ENCODE measurements around the gene ITK. TPM values are rescaled to one million over a fixed set of nuclear protein-coding genes. Genes with fewer than 3 reads are reported as not detected.

Gene ITK
- total RNA-seq, 1 donor: not detected

- Histone ChIP-seq H3K36me3 (ENCODE audit: insufficient read depth, low read length) (no peaks in the 10 kb centered on the region), H3K4me2 (ENCODE audit: insufficient read depth, low read length) (no peak overlapping the region), H3K27me3 (ENCODE audit: insufficient read depth, low read length) (peaks cover 6% of the 10 kb centered on the region), H3K4me3 (ENCODE audit: insufficient read depth, low read length) (no peak overlapping the region), H3K79me2 (ENCODE audit: insufficient read depth, low read length) (no peaks in the 10 kb centered on the region), H3K27ac (ENCODE audit: low read depth, low read length) (no peak overlapping the region), H4K20me1 (ENCODE audit: insufficient read depth, low read length) (no peaks in the 10 kb centered on the region), H3K4me1 (ENCODE audit: insufficient read depth, low read length) (no peaks in the 10 kb centered on the region), H3K9me3 (ENCODE audit: low read depth, low read length) (no peaks in the 10 kb centered on the region), H2AFZ (ENCODE audit: low read length) (no peak overlapping the region)
- no peak for DNase-seq (ENCODE audit: insufficient read length, low spot score, missing footprints)
- no peak for TF ChIP-seq CTCF (IDR thresholded peaks at IDR 0.05; ENCODE audit: extremely low read depth, low read depth, low read length)
Observed at GRCh38 chr5:157269165-157269671, 88.6 kb downstream of the ITK start.

- H3K4me3 ChIP-seq (ENCODE audit: insufficient read depth, low read length): no peak overlapping the region
- TF ChIP-seq CTCF (IDR thresholded peaks at IDR 0.05; ENCODE audit: extremely low read depth, low read depth, low read length): no peak
Observed at GRCh38 chr5:157269761-157270272, 89.2 kb downstream of the ITK start.

GRCh38 chr5:157270771-157271170, 90.1 kb downstream of the ITK start:
- Histone ChIP-seq H3K4me2 (ENCODE audit: insufficient read depth, low read length) (no peak overlapping the region), H3K79me2 (ENCODE audit: insufficient read depth, low read length) (no peaks in the 10 kb centered on the region), H4K20me1 (ENCODE audit: insufficient read depth, low read length) (no peaks in the 10 kb centered on the region), H3K27me3 (ENCODE audit: insufficient read depth, low read length) (peaks cover 4% of the 10 kb centered on the region), H3K9me3 (ENCODE audit: low read depth, low read length) (no peaks in the 10 kb centered on the region), H3K4me3 (ENCODE audit: insufficient read depth, low read length) (no peak overlapping the region), H2AFZ (ENCODE audit: low read length) (no peak overlapping the region), H3K4me1 (ENCODE audit: insufficient read depth, low read length) (no peaks in the 10 kb centered on the region), H3K27ac (ENCODE audit: low read depth, low read length) (no peak overlapping the region), H3K36me3 (ENCODE audit: insufficient read depth, low read length) (no peaks in the 10 kb centered on the region)
- no peak for DNase-seq (ENCODE audit: insufficient read length, low spot score, missing footprints)
- no peak for TF ChIP-seq CTCF (IDR thresholded peaks at IDR 0.05; ENCODE audit: extremely low read depth, low read depth, low read length)

More at GRCh38 chr5:157269761-157270272, 89.2 kb downstream of the ITK start:
- Histone ChIP-seq H3K4me1 (ENCODE audit: insufficient read depth, low read length) (no peaks in the 10 kb centered on the region), H3K36me3 (ENCODE audit: insufficient read depth, low read length) (no peaks in the 10 kb centered on the region), H4K20me1 (ENCODE audit: insufficient read depth, low read length) (no peaks in the 10 kb centered on the region), H3K9me3 (ENCODE audit: low read depth, low read length) (no peaks in the 10 kb centered on the region), H3K4me2 (ENCODE audit: insufficient read depth, low read length) (no peak overlapping the region), H3K27ac (ENCODE audit: low read depth, low read length) (no peak overlapping the region), H2AFZ (ENCODE audit: low read length) (no peak overlapping the region), H3K79me2 (ENCODE audit: insufficient read depth, low read length) (no peaks in the 10 kb centered on the region), H3K27me3 (ENCODE audit: insufficient read depth, low read length) (peaks cover 6% of the 10 kb centered on the region)
- no peak for DNase-seq (ENCODE audit: insufficient read length, low spot score, missing footprints)

GRCh38 chr5:157271740-157272271, 91.2 kb downstream of the ITK start:
- no peak for DNase-seq (ENCODE audit: insufficient read length, low spot score, missing footprints)
- Histone ChIP-seq H2AFZ (ENCODE audit: low read length) (no peak overlapping the region), H4K20me1 (ENCODE audit: insufficient read depth, low read length) (no peaks in the 10 kb centered on the region), H3K4me3 (ENCODE audit: insufficient read depth, low read length) (no peak overlapping the region), H3K79me2 (ENCODE audit: insufficient read depth, low read length) (no peaks in the 10 kb centered on the region), H3K27me3 (ENCODE audit: insufficient read depth, low read length) (peaks cover 4% of the 10 kb centered on the region), H3K36me3 (ENCODE audit: insufficient read depth, low read length) (no peaks in the 10 kb centered on the region), H3K27ac (ENCODE audit: low read depth, low read length) (no peak overlapping the region), H3K4me2 (ENCODE audit: insufficient read depth, low read length) (no peak overlapping the region), H3K9me3 (ENCODE audit: low read depth, low read length) (no peaks in the 10 kb centered on the region), H3K4me1 (ENCODE audit: insufficient read depth, low read length) (no peaks in the 10 kb centered on the region)
- TF ChIP-seq CTCF (IDR thresholded peaks at IDR 0.05; ENCODE audit: extremely low read depth, low read depth, low read length): no peak

All from osteoblast (primary cell).